HG02642 (cell line): ENCODE results near the gene ADAT1.

ENCODE experiments used
- ATAC-seq: cut with Tn5 transposase; IDR thresholded peaks from one replicate; pipeline ENCODE4 v1.9.1; 2021; ENCODE audit warnings: mild to moderate bottlenecking; ENCODE audit not compliant: unreplicated experiment, poor library complexity

The ADAT1 gene

DNA sequence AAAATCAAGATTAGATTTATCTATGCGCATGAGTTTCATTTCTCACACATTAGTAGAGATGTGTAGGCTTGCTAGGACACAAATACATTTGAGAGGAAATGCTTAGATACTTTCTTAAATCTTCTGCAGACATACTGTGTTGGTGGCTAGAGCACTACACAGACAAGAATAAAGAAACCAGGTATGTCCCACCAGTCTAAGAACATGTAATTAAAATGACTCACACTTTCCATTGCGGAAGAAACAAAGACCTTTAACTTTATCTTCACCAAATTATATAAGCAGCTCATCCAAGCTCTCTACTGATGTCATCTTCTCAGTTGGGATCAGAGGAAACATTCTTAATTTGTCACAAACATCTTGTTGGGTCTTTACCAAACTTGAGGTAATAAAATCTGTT, 44.4 kb downstream of the ADAT1 start:
- ATAC-seq, result no peak

- no peak for ATAC-seq
Measured at GRCh38 chr16:75578212-75578611, 44.9 kb downstream of the ADAT1 start.

DNA sequence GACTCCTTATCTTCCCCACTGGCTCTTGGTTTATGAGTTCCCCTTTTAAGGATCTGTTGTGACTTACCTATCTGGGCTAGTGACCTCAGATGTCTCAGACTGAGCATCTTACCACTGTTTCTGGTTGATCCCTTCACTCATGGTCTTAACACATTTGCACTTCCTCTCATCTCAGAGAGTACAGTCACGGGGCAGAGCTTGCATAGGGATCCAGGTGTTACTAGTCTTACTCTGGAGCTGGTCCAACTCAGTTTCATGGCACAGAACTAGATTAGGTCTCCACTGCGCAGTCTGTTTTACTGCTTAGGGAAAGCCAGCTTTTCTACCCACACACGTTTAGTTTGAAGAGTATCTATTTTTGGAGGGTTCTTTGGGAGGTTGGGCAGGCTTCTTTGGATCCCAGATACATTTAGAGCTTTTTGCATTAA, 46.7 kb downstream of the ADAT1 start:
- ATAC-seq, result peak; percentile 74

DNA sequence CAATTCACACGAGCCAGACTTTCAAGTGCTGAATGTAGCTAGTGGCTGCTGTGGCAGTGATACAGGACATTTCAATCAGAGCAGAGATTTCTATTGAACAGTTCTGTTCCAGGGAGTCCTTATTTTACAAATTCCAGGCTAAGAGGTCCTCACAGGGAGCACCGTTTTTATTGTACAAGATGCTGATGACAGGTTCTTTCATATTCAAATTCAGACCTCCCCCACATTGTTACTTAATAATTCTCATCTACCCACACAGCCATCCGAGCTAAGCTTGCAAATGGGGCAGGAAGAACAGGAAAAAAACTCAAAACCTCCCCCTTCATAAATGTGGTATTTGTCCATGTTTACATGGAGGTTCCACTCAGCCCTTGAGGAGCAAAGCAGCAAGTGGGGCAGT, 47.1 kb downstream of the ADAT1 start:
- no peak for ATAC-seq

DNA sequence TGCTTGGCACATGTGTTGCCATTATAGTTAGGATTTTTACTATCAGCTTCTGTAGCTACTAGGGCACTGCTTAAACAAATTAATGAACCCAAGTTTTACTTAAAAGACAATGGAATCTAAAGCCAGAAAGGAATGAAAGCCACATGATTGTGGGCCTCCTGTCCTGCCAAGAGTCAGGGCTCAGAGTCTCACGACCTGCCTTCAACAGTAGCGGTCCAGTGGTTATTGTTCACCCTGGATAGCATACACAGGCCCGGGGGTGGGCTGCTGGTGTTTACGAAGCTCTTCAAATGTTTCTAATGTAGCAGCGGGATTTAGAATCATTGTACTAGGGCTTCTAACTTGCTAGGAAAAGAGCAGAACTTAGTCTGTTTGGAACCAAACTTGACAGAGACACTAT, 49.1 kb downstream of the ADAT1 start:
- no peak for ATAC-seq

DNA sequence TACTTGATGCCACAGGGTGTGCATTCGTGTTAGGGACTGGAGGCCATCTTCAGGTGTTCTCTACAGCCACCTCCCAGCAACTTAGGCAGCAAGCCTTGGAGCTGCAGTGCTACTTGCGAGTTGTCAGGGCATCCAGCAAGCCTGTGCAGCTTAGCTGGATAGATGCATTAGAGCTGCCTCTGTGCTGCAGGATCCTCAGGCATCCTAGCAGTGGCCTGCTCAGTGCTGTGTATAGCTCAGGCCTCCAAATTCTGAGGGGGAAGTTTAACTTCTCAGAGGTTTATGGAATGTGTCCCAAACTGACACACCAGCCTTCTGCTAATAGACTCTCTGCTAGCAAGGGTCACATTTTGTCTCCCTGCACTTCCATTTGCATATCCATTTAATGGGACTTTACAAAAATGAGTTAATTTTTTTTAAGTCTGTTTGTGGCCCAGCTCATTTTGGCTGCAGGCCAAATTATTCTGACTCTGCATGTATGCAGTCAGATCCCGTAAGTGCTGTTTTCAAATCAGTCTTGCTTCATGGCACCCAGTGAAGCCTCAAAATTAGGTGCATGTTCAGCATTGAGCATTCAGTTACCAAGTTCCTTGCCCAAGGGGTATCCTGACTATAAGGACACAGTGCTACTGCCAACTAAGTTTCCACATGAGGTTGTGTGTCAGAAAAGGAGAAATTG, 50.1 kb downstream of the ADAT1 start:
- ATAC-seq, result no peak

DNA sequence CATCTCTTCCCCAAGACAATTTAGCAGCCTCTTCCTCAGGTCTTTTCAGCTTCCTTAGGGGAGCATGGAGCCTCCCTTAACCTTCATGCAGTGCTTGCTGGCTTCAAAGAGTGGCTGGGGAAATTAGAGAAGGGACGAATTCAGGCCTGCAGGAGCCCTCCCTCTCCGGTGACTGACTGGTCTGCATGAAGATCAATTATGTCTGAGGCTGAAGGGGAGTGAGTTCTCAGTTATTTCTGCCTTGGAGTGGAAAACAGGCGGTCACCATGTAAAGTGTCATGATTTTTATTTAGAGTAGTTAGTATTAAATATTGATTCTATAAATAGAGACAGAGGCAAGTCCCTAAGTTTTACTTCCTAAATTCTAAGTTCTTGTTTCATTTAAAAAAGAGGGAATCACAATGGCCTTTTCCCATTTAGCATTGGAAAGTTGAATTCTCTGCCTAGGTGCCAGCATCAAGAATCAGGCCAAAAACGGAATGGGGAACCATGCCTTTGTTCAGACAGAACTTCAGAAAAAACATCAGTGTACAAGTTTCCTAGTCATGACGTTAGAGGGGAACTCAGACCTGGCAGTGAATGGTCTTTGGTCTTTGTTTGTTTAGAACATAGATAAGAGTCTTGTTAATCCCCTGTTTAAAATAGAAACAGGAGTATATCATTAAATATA, 52.5 kb downstream of the ADAT1 start:
- no peak for ATAC-seq

DNA sequence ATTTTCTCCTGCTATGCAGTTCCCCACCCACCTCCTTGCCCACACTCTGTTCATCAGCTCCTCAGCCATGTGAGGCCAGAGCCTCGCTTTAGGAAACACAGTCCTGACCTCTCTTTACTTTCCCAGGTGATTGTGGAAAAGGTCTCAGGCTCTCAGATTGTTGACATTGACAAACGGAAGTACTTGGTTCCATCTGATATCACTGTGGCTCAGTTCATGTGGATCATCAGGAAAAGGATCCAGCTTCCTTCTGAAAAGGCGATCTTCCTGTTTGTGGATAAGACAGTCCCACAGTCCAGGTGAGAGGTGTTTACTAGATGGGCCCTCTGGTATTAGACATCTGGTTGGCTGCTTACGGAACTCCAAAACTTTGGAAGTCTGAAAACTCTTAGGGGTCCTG, 55.2 kb downstream of the ADAT1 start:
- ATAC-seq, result no peak

- peak; percentile 16 for ATAC-seq
Measured at GRCh38 chr16:75566758-75567255, 56.3 kb downstream of the ADAT1 start.

- ATAC-seq, result peak; percentile 79
Measured at GRCh38 chr16:75566040-75566757, 56.9 kb downstream of the ADAT1 start, which contains the start of gene GABARAPL2. Gene GABARAPL2, plus strand, starts transcription at chr16:75566379. Its CDS starts 108 bp downstream, at chr16:75566487.

GRCh38 chr16:75565640-75566039, 57.4 kb downstream of the ADAT1 start:
- peak; percentile 7 for ATAC-seq

DNA sequence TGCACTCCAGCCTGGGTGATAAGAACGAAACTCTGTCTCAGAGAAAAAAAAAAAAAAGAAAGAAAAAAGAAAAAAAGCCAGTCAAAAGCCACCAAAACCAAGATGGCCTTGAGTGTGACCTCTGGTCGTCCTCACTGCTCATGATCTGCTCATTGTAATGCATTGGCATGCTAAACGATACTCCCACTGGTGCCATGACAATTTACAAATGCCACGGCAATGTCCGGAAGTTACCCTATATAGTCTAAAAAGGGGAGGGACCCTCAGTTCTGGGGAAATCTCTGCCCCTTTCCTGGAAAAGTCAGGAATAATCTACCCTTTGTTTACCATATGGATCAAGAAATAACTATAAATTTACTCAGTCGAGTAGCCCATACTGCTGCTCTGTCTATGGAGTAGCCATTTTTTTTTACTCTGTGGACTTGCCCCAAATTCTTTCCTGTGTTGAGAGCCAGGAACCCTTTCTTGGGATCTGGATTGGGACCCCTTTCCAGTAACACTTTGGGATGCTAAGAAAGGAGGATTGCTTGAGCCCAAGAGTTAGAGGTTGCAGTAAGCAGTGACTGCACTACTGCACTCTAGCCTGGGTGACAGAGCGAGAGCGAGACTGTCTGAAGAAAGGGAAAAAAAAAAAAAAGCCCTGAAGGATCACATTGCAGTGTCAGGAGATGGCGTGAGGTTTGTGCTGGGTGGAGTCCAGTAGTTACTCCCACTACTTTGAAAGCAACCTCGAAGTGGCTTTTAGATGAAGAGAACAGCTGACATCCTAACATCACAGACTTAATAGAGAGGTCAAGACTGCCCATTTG, 63.3 kb downstream of the ADAT1 start:
- ATAC-seq, result no peak

GRCh38 chr16:75558846-75559401, 64.2 kb downstream of the ADAT1 start:
- ATAC-seq, result no peak

- ATAC-seq, result no peak
Measured at GRCh38 chr16:75556431-75556950, 66.6 kb downstream of the ADAT1 start.

GRCh38 chr16:75555707-75556430, 67.2 kb downstream of the ADAT1 start, which contains the start of gene TMEM231:
Gene TMEM231, minus strand, starts transcription at chr16:75556252. Its CDS starts 43 bp downstream, at chr16:75556209.
- ATAC-seq, result peak; percentile 98

DNA sequence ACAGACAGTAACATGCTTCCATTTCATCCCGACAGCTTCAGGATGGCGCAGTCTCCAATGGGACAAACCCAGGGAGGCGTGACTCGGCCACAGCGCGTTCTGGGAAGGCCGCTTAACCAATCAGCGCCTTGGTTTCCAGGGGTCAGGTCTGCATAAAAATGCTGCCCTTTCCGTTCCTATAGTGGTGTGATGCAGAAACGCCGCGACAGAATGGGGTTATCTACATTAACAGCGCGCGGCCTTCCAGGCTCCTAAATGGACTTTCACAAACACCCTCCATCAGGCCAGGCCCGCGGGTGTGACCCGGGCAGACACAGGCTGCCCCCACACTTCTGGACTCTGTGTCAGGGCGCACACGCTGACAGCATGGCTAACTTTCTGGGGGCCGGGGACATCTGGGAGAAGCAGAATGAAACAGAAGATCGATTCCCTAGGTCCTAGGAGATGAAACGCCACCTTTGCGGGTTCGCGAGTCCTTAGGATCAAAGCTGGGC, 67.8 kb downstream of the ADAT1 start:
- ATAC-seq, result peak; percentile 14

DNA sequence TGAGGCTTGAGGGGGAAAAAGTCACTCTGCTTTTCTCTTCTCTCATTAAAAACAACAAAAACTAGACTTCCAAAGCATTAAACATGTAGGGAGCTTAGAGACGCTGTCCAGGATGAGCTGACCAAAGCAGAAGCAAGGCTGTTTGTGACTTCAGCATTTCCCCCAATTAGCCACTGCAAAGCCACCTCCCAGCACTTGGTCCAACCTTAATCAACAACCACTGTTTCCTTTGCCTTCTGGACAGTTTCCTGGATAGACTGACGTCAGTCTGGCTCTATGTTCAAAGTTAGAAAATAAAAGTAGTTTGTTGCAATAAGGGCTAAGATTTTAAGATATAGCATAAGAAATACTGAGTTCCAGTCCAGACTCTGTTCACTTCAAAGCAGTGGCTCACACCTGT, 70.1 kb downstream of the ADAT1 start:
- no peak for ATAC-seq

GRCh38 chr16:75550211-75550662, 72.8 kb downstream of the ADAT1 start:
- ATAC-seq, result peak; percentile 75
